SHP77 treated with DMSO at 0.1 percent for 48 hours (cell line): Measurements from ENCODE around the gene HPSE2.
"Not testable (repeated sequence)": the region's sequence is repeated elsewhere in the genome, so short reads cannot be mapped to it uniquely, and the experiment has no call there.

Experiments used
- DNase-seq: peaks from one replicate; lab custom pipeline; 2025; lab: John Stamatoyannopoulos, UW

Gene HPSE2

GRCh38 chr10:99005254-99005653 lies 230.4 kb downstream of the HPSE2 start:
- DNase-seq, result no peak

- no peak for DNase-seq
These were observed 230.9 kb downstream of the HPSE2 start for GRCh38 chr10:99004738-99005137.

GRCh38 chr10:99002392-99002791 lies 233.3 kb downstream of the HPSE2 start:
- DNase-seq, result no peak

- no peak for DNase-seq
These were observed 238.1 kb downstream of the HPSE2 start for GRCh38 chr10:98997596-98997995.

GRCh38 chr10:98994030-98994429 lies 241.6 kb downstream of the HPSE2 start:
- DNase-seq, result no peak

GRCh38 chr10:98983751-98984150 lies 251.9 kb downstream of the HPSE2 start:
- DNase-seq, result not testable (repeated sequence)

DNA sequence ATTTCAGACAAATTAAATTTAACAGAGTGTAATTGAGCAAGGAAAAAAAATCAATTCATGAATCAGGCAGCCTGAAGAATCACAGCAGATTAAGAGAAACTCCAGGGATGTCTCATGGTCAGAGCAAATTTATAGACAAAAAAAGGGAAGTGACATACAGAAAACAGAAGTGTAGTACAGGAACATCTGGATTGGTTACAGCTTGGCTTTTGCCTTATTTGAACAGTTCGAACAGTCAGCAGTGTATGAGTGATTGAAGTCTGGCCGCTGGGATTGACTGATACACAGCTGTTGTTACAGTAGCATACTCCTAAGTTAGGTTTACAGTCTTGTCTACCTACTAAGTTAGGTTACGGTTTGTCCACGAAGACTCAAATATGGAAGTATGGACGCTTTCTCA lies 255.3 kb downstream of the HPSE2 start:
- DNase-seq, result no peak

- DNase-seq, result no peak
These were observed 264.2 kb downstream of the HPSE2 start for GRCh38 chr10:98971464-98971863.

- no peak for DNase-seq
These were observed 268.1 kb downstream of the HPSE2 start for GRCh38 chr10:98967601-98968000.

DNA sequence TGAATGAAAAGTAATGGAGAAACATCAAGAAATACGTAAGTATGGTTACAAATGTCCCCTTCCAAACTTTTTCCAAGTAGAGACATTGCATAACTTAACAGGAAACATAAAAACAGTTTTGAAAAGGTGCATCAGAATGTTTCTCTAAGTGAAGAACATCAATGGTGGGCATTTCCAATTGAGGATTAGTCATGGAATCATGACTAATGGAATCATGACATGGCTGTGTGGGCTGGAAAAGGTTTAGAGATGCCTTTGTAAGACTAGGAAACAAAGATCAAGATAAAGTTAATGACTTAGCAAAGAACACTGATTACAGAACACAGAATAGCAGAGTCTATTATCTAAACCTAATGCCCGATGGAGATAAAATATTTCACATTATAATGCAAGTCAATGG lies 272.0 kb downstream of the HPSE2 start:
- no peak for DNase-seq

GRCh38 chr10:98959379-98959778 lies 276.3 kb downstream of the HPSE2 start:
- DNase-seq, result no peak

DNA sequence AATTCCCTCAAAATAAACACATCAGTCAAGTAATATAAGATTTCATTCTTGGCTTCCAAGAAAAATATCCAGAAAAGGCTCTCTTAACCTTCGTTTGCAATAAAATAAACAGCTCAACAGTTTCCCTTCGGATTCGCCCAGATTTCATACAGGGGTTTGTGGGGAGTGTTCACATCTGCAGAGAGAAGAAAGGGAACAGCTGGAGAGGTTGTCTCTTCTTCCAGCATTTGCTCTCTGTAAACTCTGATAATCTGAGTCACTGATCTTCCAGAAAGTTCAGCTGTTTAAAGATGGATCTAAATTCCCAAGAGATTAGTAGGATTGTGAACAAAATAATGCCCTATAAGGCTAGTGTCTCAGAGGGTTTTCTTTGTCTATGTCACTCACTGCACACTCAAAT lies 277.9 kb downstream of the HPSE2 start:
- DNase-seq, result no peak

DNA sequence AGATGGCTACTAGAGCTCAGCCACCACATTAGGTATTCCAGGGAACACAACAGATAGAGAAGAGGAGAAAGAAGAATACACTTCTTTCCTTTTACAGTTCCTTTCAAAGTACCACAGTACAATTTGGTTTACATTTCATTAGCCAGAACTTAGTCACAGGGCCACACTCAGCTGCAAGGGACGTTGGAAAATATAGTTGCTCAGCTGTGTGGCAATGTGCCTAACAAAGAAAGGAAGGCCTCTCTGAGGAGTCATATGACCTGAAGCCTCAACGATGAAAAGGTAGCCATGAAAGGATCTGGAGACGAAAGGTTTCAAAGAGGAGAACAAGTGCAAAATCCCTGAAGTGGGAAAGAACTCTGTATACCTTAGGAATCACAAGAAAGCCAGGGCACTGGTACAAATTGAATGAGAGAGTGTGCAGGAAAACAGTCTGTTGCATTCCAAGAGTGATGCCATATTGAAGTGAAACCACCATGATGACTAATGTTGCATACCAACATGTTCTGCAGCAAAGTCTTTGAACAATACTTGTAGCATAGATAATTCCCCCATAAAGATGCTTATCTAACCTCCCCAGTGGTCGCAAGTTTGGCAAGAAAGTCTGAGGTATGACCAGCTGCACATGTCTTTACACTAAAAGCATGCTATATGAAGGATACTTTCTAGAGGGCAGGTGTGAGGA lies 278.9 kb downstream of the HPSE2 start:
- DNase-seq, result no peak

DNA sequence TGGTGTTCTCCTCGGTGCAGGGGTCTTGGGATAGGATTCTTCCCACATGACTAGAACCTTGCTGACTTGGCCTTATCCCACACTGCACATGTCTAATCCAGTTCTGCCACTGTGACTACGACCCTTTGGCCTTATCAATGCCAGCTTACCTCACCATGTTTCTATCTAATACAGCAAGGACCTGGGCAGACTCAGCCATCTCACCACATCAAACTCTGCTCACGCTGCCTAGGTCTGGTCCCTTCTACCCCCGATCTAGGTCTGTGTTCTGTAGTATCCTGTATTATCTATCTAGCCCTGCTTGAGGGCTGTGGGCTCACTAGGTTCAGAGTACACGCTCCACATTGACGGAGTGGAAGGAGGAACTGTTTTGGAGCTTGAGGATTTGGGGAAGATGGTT lies 282.4 kb downstream of the HPSE2 start:
- DNase-seq, result no peak

GRCh38 chr10:98951269-98952000 lies 284.2 kb downstream of the HPSE2 start:
- DNase-seq, result no peak

GRCh38 chr10:98950106-98950505 lies 285.5 kb downstream of the HPSE2 start:
- DNase-seq, result no peak

DNA sequence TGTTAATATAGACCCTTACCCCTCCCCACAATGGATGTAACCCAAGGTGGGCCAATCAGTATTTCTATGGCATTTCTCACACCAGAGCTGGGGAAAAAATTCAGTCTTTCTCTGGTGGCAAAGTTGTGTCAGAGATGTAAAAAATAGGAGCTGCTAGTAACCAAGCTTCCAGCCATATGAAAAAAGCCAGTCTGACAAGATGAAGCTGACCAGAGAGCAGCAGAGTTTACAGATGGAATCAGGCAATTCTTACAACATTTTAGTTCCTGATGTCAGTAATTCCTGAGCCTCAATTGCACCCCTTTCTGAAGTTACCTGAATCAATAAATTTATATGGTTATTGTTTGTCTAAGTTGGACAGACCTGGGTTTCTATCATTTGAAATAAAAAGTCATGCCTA lies 286.3 kb downstream of the HPSE2 start:
- DNase-seq, result no peak

GRCh38 chr10:98943681-98944080 lies 292.0 kb downstream of the HPSE2 start:
- no peak for DNase-seq

DNA sequence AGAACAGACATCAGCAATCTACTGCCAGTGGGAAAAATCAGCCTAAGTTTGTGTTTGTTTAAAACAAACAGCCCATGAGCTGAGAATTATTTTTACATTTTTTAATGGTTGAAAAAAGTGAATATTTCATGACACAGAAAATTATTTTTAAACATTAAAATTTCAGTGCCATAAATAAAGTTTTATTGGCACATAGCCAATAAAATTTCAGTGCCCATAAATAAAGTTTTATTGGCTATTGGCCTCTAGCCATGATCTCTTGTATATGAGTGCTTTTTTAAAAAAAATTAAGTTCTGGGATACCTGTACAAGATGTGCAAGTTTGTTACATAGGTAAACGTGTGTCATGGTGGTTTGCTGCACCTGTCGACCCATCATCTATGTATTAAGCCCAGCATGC lies 305.9 kb downstream of the HPSE2 start:
- DNase-seq, result no peak

DNA sequence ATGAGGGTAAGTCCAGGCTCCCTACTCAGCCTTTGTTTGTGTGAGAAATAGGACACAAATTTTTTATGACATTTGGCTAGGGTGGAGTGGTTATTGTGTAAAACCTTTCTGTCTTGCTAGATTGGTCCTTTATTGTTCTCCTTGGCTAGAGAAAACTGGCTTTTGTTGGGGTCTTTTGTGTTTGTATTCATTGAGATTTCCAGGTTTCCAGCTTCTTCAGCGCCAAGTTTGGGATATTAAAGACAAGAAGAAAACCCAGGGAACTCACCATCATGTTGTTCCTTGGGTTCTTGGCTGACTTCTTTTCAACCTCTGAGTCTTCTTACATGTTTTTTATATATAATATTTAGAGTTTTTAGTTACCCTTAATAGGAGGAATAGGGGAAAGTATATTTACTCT lies 310.0 kb downstream of the HPSE2 start:
- DNase-seq, result no peak

DNA sequence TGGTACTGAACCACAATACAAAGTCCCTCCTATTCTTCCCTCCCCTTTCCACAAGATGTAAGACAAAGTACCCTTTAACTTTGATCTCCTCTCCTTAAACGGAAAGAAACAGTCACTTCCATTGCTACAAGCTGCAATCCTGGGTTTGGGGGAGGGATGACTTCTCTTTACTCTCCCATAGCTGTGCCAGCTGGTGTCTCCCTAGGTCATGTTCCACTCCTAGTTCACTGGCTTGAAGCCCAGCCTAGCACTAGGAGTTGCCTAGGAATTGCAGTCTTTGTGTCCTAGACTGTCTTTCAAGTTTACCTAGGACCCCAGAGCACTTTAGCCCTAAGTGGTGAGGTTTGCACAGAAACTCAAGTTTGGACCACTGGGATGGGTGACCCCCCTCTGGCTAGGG lies 311.1 kb downstream of the HPSE2 start:
- no peak for DNase-seq

GRCh38 chr10:98921316-98921715 lies 314.3 kb downstream of the HPSE2 start:
- DNase-seq, result no peak

GRCh38 chr10:98920807-98921206 lies 314.8 kb downstream of the HPSE2 start:
- no peak for DNase-seq

- DNase-seq, result no peak
These were observed 315.3 kb downstream of the HPSE2 start for GRCh38 chr10:98920360-98920759.
